Measurements from ENCODE around the gene DPP10.
A peak's percentile ranks its signal among the peaks of the same experiment; 100 is the strongest.
"Not testable (repeated sequence)": the region's sequence is repeated elsewhere in the genome, so short reads cannot be mapped to it uniquely, and the experiment has no call there.

The DPP10 gene

GRCh38 chr2:115011721-115012120 lies 569.3 kb downstream of the DPP10 start:
- Histone ChIP-seq H3K36me3 (ENCODE audit: insufficient read depth, insufficient read length, low read length) (no peaks in the 10 kb centered on the region), H3K4me1 (ENCODE audit: insufficient read depth, insufficient read length) (no peaks in the 10 kb centered on the region), H3K9me3 (ENCODE audit: insufficient read depth, low read length) (no peaks in the 10 kb centered on the region; the same call in 1 of the 2 replicates), H3K27me3 (ENCODE audit: insufficient read depth, insufficient read length) (no peaks in the 10 kb centered on the region), H3K4me3 (ENCODE audit: insufficient read length, low read depth) (no peak overlapping the region), H3K9ac (ENCODE audit: insufficient read length, low read depth) (no peak overlapping the region)
- no peak for DNase-seq (ENCODE audit: low read depth, low spot score)
- no peak for TF ChIP-seq YY1 (IDR thresholded peaks at IDR 0.05; ENCODE audit: insufficient read depth, insufficient read length)
- TF ChIP-seq ZNF274 (IDR thresholded peaks at IDR 0.05; ENCODE audit: low read depth, low read length) = no peak
- TF ChIP-seq SUZ12 (IDR thresholded peaks at IDR 0.05; ENCODE audit: extremely low read depth, insufficient read depth, insufficient read length) = no peak

GRCh38 chr2:115022013-115022412 lies 579.6 kb downstream of the DPP10 start:
- not testable (repeated sequence) for H3K36me3 ChIP-seq (ENCODE audit: insufficient read depth, insufficient read length, low read length)

GRCh38 chr2:115034801-115035200 lies 592.4 kb downstream of the DPP10 start:
- no peaks in the 10 kb centered on the region for H3K4me1 ChIP-seq (ENCODE audit: insufficient read depth, insufficient read length)
- no peaks in the 10 kb centered on the region for H3K9me3 ChIP-seq (ENCODE audit: insufficient read depth, low read length)
- TF ChIP-seq ZNF274 (IDR thresholded peaks at IDR 0.05; ENCODE audit: low read depth, low read length) (no peak), YY1 (IDR thresholded peaks at IDR 0.05; ENCODE audit: insufficient read depth, insufficient read length) (no peak), SUZ12 (IDR thresholded peaks at IDR 0.05; ENCODE audit: extremely low read depth, insufficient read depth, insufficient read length) (no peak)

More at GRCh38 chr2:115022013-115022412, 579.6 kb downstream of the DPP10 start:
- H3K4me1 ChIP-seq (ENCODE audit: insufficient read depth, insufficient read length); H3K27me3 ChIP-seq (ENCODE audit: insufficient read depth, insufficient read length); H3K4me3 ChIP-seq (ENCODE audit: insufficient read length, low read depth); H3K9ac ChIP-seq (ENCODE audit: insufficient read length, low read depth); H3K9me3 ChIP-seq (ENCODE audit: insufficient read depth, low read length); DNase-seq (ENCODE audit: low read depth, low spot score): not testable (repeated sequence)

GRCh38 chr2:115036818-115037217 lies 594.4 kb downstream of the DPP10 start:
- no peak overlapping the region for H3K4me3 ChIP-seq (ENCODE audit: insufficient read length, low read depth)
- peak; percentile 32 for DNase-seq (ENCODE audit: low read depth, low spot score)
- no peak overlapping the region for H3K9ac ChIP-seq (ENCODE audit: insufficient read length, low read depth)
- no peaks in the 10 kb centered on the region for H3K4me1 ChIP-seq (ENCODE audit: insufficient read depth, insufficient read length)
- H3K36me3 ChIP-seq (ENCODE audit: insufficient read depth, insufficient read length, low read length) = no peaks in the 10 kb centered on the region
- no peaks in the 10 kb centered on the region for H3K9me3 ChIP-seq (ENCODE audit: insufficient read depth, low read length)
- no peak for TF ChIP-seq YY1 (IDR thresholded peaks at IDR 0.05; ENCODE audit: insufficient read depth, insufficient read length)
- TF ChIP-seq ZNF274 (IDR thresholded peaks at IDR 0.05; ENCODE audit: low read depth, low read length) = no peak
- no peak for TF ChIP-seq SUZ12 (IDR thresholded peaks at IDR 0.05; ENCODE audit: extremely low read depth, insufficient read depth, insufficient read length)
- H3K27me3 ChIP-seq (ENCODE audit: insufficient read depth, insufficient read length) = no peaks in the 10 kb centered on the region

More at GRCh38 chr2:115034801-115035200, 592.4 kb downstream of the DPP10 start:
- H3K27me3 ChIP-seq (ENCODE audit: insufficient read depth, insufficient read length) = no peaks in the 10 kb centered on the region
- no peaks in the 10 kb centered on the region for H3K36me3 ChIP-seq (ENCODE audit: insufficient read depth, insufficient read length, low read length)
- H3K9ac ChIP-seq (ENCODE audit: insufficient read length, low read depth) = no peak overlapping the region
- no peak overlapping the region for H3K4me3 ChIP-seq (ENCODE audit: insufficient read length, low read depth)
- no peak for DNase-seq (ENCODE audit: low read depth, low spot score)

- TF ChIP-seq SUZ12 (IDR thresholded peaks at IDR 0.05; ENCODE audit: extremely low read depth, insufficient read depth, insufficient read length) = no peak
- TF ChIP-seq YY1 (IDR thresholded peaks at IDR 0.05; ENCODE audit: insufficient read depth, insufficient read length) = no peak
- no peak for TF ChIP-seq ZNF274 (IDR thresholded peaks at IDR 0.05; ENCODE audit: low read depth, low read length)
- no peak for DNase-seq (ENCODE audit: low read depth, low spot score)
- no peak overlapping the region for H3K9ac ChIP-seq (ENCODE audit: insufficient read length, low read depth)
- no peaks in the 10 kb centered on the region for H3K9me3 ChIP-seq (ENCODE audit: insufficient read depth, low read length)
- H3K4me1 ChIP-seq (ENCODE audit: insufficient read depth, insufficient read length) = no peaks in the 10 kb centered on the region
- H3K27me3 ChIP-seq (ENCODE audit: insufficient read depth, insufficient read length) = no peaks in the 10 kb centered on the region
- H3K4me3 ChIP-seq (ENCODE audit: insufficient read length, low read depth) = no peak overlapping the region
- H3K36me3 ChIP-seq (ENCODE audit: insufficient read depth, insufficient read length, low read length) = no peaks in the 10 kb centered on the region
Observed at GRCh38 chr2:115057473-115057872, 615.0 kb downstream of the DPP10 start.

GRCh38 chr2:115070002-115070401 lies 627.6 kb downstream of the DPP10 start:
- no peaks in the 10 kb centered on the region for H3K9me3 ChIP-seq (ENCODE audit: insufficient read depth, low read length)
- H3K4me1 ChIP-seq (ENCODE audit: insufficient read depth, insufficient read length) = no peaks in the 10 kb centered on the region
- H3K36me3 ChIP-seq (ENCODE audit: insufficient read depth, insufficient read length, low read length) = no peaks in the 10 kb centered on the region
- DNase-seq (ENCODE audit: low read depth, low spot score) = no peak
- TF ChIP-seq YY1 (IDR thresholded peaks at IDR 0.05; ENCODE audit: insufficient read depth, insufficient read length) (no peak), SUZ12 (IDR thresholded peaks at IDR 0.05; ENCODE audit: extremely low read depth, insufficient read depth, insufficient read length) (no peak), ZNF274 (IDR thresholded peaks at IDR 0.05; ENCODE audit: low read depth, low read length) (no peak)
- no peak overlapping the region for H3K9ac ChIP-seq (ENCODE audit: insufficient read length, low read depth)
- no peaks in the 10 kb centered on the region for H3K27me3 ChIP-seq (ENCODE audit: insufficient read depth, insufficient read length)
- no peak overlapping the region for H3K4me3 ChIP-seq (ENCODE audit: insufficient read length, low read depth)

GRCh38 chr2:115071534-115071933 lies 629.1 kb downstream of the DPP10 start:
- TF ChIP-seq SUZ12 (IDR thresholded peaks at IDR 0.05; ENCODE audit: extremely low read depth, insufficient read depth, insufficient read length) = no peak
- no peak for TF ChIP-seq ZNF274 (IDR thresholded peaks at IDR 0.05; ENCODE audit: low read depth, low read length)
- no peak for TF ChIP-seq YY1 (IDR thresholded peaks at IDR 0.05; ENCODE audit: insufficient read depth, insufficient read length)
- Histone ChIP-seq H3K4me1 (ENCODE audit: insufficient read depth, insufficient read length) (no peaks in the 10 kb centered on the region), H3K27me3 (ENCODE audit: insufficient read depth, insufficient read length) (no peaks in the 10 kb centered on the region), H3K9ac (ENCODE audit: insufficient read length, low read depth) (no peak overlapping the region), H3K4me3 (ENCODE audit: insufficient read length, low read depth) (no peak overlapping the region), H3K9me3 (ENCODE audit: insufficient read depth, low read length) (no peaks in the 10 kb centered on the region), H3K36me3 (ENCODE audit: insufficient read depth, insufficient read length, low read length) (no peaks in the 10 kb centered on the region)
- DNase-seq (ENCODE audit: low read depth, low spot score) = no peak

GRCh38 chr2:115075800-115076199 lies 633.4 kb downstream of the DPP10 start:
- Histone ChIP-seq H3K9ac (ENCODE audit: insufficient read length, low read depth) (no peak overlapping the region), H3K36me3 (ENCODE audit: insufficient read depth, insufficient read length, low read length) (no peaks in the 10 kb centered on the region), H3K4me3 (ENCODE audit: insufficient read length, low read depth) (no peak overlapping the region), H3K9me3 (ENCODE audit: insufficient read depth, low read length) (no peaks in the 10 kb centered on the region), H3K27me3 (ENCODE audit: insufficient read depth, insufficient read length) (no peaks in the 10 kb centered on the region), H3K4me1 (ENCODE audit: insufficient read depth, insufficient read length) (no peaks in the 10 kb centered on the region)
- no peak for DNase-seq (ENCODE audit: low read depth, low spot score)
- TF ChIP-seq ZNF274 (IDR thresholded peaks at IDR 0.05; ENCODE audit: low read depth, low read length) (no peak), SUZ12 (IDR thresholded peaks at IDR 0.05; ENCODE audit: extremely low read depth, insufficient read depth, insufficient read length) (no peak), YY1 (IDR thresholded peaks at IDR 0.05; ENCODE audit: insufficient read depth, insufficient read length) (no peak)

All from NT2/D1 (cell line).